WI38 (cell line): Measurements from ENCODE around the gene CYP1A1.

Experiments used
- H3K4me3 ChIP-seq: 2 replicates; pipeline ENCODE4 v1.5.1; 2011; ENCODE audit warnings: low read depth, mild to moderate bottlenecking, control low read depth, low read length
- TF ChIP-seq, protein P1 (sequence below): IDR thresholded peaks from 2 replicates; pipeline ENCODE4 v1.5.1; 2012; ENCODE audit warnings: low read depth, mild to moderate bottlenecking, control low read depth, low read length

The CYP1A1 gene

GRCh38 chr15:74768099-74768770, 42.9 kb upstream of the CYP1A1 start:
- TF ChIP-seq, protein P1, sequence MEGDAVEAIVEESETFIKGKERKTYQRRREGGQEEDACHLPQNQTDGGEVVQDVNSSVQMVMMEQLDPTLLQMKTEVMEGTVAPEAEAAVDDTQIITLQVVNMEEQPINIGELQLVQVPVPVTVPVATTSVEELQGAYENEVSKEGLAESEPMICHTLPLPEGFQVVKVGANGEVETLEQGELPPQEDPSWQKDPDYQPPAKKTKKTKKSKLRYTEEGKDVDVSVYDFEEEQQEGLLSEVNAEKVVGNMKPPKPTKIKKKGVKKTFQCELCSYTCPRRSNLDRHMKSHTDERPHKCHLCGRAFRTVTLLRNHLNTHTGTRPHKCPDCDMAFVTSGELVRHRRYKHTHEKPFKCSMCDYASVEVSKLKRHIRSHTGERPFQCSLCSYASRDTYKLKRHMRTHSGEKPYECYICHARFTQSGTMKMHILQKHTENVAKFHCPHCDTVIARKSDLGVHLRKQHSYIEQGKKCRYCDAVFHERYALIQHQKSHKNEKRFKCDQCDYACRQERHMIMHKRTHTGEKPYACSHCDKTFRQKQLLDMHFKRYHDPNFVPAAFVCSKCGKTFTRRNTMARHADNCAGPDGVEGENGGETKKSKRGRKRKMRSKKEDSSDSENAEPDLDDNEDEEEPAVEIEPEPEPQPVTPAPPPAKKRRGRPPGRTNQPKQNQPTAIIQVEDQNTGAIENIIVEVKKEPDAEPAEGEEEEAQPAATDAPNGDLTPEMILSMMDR = no peak
- no peak overlapping the region for H3K4me3 ChIP-seq

DNA sequence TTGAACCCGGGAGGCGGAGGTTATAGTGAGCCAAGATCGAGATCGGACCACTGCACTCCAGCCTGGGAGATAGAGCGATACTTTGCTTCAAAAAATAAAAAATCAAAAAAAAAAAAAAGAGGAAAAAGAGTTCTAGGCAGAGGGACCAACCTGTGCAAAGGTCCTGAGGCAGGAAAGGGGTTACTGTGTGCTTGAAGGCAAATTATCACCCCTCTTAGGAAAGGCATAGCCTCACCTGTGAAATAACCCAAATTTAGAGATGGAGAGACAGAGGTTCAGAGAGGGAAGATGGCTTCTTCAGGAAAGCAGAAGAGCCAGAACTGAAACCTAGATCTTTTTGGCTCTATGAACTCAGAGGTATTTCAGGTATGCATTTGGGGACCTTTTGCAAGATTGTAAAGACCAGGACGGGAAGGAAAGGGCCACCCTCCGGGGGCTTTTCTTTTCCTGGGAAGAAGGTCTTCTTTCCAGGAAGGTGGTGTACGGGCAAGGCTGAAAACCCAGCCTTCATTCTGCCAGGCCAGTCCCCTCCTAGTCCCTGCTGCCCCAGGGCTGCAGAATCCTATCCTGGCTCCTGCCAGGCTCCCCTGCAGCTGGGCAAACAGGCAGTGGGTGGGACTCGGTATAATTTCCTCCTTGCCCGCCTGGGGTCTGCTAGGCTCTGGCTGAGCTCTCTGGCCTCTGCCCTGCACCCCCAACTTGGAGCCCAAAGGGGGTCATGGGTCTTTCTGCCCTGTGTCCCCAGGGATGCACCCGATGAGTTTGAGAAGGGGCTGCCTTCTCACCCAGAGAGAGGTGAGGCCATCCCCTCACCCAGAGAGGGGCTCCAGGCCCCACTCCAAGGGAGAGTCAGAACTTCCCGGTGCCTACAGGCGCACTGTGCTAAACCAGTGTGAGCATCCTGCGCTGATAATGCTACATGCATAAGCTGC, 42.1 kb upstream of the CYP1A1 start:
- TF ChIP-seq, protein P1 = no peak
- H3K4me3 ChIP-seq = no peak overlapping the region

DNA sequence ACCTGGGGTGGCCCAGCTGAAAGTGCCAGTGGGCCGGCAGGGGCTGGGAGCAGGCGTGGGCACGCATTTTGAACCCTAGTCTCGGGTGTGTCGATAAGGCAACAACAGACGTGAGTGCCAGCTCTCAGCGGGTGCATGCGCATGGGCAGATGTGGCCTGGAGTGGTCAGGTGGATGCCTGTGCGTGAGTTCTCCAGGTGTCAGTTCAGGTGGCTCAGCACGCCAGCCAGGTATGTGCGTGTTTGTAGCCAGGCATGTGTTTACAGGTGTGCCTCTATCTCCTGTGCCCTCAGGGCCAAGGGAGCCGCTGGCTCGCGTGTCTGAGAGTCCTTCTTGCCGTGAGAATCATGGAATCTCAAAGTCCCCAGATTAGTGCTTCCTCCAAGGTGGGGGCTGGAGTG, 38.1 kb upstream of the CYP1A1 start:
- H3K4me3 ChIP-seq = no peak overlapping the region
- TF ChIP-seq, protein P1 = no peak

GRCh38 chr15:74762791-74763150, 37.4 kb upstream of the CYP1A1 start:
- no peak overlapping the region for H3K4me3 ChIP-seq

GRCh38 chr15:74758736-74759135, 33.4 kb upstream of the CYP1A1 start:
- no peak overlapping the region for H3K4me3 ChIP-seq
- TF ChIP-seq, protein P1 = no peak

More at GRCh38 chr15:74762791-74763150, 37.4 kb upstream of the CYP1A1 start:
- TF ChIP-seq, protein P1 = no peak

GRCh38 chr15:74754593-74755215, 29.4 kb upstream of the CYP1A1 start:
- TF ChIP-seq, protein P1 = no peak

More at GRCh38 chr15:74754593-74755215, 29.4 kb upstream of the CYP1A1 start:
- no peak overlapping the region for H3K4me3 ChIP-seq
